Measurements from ENCODE around the gene MTHFD2L.

- TF ChIP-seq CTCF (IDR thresholded peaks at IDR 0.05) (no peak), POLR2A (IDR thresholded peaks at IDR 0.05) (no peak)
Observed at GRCh38 chr4:74230902-74231499, 73.1 kb downstream of the MTHFD2L start.
